ENCODE data around the gene GPR107.
A peak's percentile ranks its signal among the peaks of the same experiment; 100 is the strongest.

The GPR107 gene

DNA sequence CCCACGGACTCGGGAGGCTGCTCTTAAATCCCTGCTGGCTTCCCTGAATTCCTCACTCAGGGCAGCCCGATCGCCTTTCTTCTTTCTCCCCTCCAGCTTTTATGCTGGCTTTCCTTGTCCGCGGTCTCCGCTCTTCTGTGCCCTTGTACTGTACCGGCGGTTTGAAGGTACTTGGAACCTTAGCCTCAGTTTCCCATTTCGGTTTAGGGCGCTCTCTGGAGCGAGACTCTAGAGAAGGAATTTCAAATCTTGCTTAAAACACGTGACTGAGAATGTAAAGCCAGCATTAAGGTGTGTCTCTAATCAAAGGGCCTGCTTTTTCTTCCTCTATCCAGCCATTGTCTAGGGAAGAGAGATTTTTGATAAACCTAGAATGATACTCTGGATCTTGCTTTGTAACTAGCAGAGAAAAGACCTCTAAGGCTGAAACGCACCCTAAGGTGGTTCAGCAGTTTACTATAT lies 650 bp downstream of the GPR107 start:
- no peak for DNase-seq (ENCODE audit: low read depth)

DNA sequence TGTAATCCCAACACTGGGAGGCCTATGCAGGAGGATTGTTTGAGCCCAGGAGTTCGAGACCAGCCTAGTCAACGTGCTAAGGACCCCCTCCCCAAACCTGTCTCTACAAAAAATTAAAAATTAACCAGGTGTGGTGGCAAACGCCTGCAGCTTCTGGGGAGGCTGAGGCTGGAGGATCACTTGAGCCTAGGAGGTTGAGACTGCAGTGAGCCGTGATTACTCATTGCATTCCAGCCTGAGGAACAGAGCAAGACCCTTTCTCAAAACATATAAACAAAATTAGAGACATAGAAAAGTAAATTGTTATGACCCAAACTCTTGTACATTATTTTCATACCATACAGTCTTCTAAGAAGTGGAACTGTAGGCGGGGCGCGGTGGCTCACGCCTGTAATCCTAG lies 1.1 kb downstream of the GPR107 start:
- no peak for DNase-seq (ENCODE audit: low read depth)

DNA sequence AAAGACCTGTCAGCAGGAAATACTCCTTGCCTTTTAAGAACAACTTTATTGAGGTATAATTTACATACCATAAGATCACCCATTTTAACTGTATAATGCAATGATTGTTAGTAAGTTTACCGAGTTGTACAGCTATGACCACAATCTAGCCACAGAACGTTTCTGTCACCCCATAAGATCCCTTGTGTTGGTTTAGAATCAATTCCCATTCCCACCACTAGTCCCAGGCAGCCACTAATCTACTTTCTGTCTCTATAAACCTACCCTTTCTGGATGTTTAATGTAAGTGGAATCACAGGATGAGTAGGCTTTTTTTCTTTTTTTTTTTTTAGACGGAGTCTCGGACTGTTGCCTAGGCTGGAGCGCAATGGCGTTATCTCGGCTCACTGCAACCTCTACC lies 4.4 kb downstream of the GPR107 start:
- DNase-seq (ENCODE audit: low read depth) = no peak

DNA sequence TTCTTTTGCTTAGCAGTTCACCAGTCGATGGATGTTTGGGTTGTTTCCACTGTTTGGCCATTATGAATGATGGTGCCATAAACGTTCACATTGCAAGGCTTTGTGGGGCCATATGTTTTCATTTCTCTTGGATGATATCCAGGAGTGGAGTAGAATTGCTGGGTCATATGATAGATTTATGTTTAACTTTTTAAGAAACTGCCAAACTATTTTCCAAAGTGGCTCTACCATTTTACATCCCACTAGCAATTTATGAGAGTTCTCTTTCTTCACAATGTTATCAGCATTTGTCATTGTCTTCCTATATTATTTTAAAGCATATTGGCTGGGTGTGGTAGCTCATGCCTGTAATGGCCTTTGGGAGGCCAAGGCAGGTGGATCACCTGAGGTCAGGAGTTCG lies 5.2 kb downstream of the GPR107 start:
- no peak for DNase-seq (ENCODE audit: low read depth)

DNA sequence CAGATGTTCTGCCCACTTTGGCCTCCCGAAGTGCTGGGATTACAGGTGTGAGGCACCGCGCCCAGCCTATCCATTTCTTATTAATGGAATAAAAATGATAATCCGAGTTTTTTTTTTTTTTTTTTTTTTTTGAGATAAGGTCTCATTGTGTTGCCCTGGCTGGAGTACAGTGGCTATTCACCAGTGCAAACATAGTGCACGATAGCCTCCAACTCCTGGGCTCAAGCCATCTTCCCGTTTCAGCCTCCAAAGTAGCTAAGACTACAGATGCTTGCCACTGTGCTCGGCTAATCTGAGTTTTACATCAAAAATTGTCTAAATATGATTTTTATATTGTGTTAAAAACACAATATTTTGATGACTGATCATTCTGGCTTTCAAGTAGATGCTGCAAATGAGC lies 6.6 kb downstream of the GPR107 start:
- no peak for DNase-seq (ENCODE audit: low read depth)

DNA sequence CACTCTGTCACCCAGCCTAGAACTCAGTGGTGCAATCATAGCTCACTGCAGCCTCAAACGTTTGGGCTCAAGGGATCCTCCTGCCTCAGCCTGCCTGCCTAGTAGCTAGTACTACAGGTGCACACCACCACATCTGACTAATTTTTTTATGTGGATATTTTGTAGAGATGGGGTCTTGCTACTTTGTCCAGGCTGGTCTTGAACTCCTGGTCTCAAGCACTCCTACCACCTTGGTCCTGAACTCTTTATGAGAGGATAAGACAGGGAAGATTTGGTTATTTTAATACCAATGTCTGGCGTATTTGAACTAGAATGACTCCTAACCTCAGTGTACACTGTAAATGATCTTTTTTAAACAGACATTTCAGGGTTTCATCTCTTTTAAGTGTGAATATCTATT lies 9.0 kb downstream of the GPR107 start:
- no peak for DNase-seq (ENCODE audit: low read depth)

DNA sequence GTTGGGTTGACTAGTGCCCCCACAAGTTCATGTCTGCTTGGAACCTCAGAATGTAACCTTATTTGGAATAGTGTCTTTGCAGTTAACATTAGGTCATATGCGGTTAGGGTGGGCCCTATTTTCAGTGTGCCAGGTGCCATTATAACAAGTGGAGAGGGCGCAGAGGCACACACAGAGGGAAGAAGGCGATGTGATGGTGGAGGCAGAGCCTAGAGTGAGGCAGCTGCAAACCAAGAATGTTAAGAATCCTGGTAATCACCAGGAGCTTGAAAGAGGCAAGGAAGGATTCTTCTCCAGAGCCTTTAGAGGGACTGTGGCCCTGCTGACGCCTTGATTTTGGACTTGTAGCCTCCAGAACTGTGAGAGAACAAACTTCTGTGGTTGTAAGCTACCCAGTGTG lies 10.9 kb downstream of the GPR107 start:
- DNase-seq (ENCODE audit: low read depth) = no peak

DNA sequence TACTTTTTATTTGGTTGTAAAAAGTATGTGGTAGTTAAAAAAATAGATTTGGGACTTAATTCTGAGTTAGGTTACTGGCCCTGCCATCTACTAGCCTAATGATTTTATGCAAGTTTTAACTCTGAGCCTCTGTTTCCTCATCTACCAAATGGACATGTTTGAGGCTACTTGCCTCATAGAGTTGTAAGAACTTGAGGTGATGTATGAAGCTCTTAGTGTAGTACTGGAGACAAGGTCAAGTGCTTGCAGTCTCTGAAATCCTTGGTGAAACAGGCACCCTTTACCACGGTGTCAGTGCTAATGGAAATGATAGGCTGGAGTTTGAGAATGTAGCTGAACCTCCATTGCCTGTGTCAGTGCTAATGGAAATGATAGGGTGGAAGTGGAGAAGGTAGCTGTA lies 15.3 kb downstream of the GPR107 start:
- DNase-seq (ENCODE audit: low read depth) = no peak

DNA sequence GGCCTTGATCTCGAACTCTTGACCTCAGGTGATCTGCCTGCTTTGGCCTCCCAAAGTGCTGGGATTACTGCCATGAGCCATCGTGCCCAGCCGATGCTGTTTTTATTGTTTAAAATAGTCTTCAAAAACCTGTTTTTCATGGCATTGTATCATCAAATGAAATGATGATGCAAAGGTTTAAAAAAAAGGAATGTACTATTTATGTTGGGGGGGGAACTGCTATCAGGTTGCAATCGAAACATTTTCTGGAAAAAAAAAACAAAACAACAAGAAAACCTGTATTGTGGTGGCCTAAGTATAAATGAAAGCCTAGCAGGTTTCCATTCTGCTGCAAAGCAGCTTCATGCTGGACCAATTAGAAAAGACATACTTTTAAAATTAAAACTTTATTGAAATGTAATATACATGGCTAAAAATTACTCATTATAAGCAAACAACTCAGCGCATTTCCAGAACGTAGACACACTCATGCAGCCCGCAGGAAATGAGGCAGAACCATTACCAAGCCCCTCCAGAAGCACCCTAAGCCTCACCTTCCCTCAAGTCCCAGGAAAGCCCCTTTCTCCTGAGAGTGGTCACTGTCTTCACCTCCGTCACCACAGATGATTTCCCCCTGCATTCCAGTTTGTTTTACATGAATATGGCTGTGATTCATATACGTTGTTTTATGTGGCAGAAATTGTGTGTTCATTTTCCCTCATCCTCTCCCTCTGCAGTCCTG lies 19.0 kb downstream of the GPR107 start:
- peak; percentile 26 for DNase-seq (ENCODE audit: low read depth)

DNA sequence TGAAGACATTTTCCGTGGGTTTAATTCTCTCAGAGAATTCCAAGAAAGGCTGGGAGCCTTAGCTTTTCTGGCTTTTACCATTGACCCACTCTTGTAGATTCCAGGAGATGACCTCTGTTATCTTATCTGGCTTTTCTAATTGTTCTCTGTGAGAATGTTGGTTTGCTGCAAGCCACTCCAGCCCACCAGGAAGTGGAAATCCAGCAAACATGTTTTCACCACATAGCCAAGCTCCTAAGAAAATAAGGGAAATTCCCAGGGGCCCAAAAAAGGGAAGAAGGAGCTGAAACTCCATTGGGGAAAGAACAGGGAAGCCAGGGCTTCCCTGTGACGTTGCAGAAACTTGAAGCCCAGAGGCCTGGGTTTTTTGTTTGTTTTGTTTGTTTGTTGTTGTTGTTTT lies 19.7 kb downstream of the GPR107 start:
- DNase-seq (ENCODE audit: low read depth) = peak; percentile 18

DNA sequence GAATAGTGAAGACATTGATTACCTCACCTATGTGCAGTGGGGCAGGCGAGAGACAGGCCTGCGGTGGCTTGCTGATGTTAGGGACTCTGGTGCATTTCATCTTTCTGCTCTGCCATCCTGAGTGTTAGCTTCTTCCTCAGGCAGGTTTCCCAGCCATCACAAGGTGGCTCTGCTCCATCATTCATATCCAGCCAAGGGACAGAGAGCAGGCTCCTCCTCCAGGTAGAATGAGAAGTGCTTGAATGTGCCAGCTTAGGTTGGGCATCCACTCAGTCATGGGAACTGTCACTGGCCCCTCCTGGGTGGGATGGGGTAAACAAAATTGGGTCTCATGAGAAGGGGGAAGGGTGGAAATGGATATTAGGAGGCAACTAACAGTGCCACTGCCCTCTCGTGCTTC lies 24.8 kb downstream of the GPR107 start:
- DNase-seq (ENCODE audit: low read depth) = no peak

DNA sequence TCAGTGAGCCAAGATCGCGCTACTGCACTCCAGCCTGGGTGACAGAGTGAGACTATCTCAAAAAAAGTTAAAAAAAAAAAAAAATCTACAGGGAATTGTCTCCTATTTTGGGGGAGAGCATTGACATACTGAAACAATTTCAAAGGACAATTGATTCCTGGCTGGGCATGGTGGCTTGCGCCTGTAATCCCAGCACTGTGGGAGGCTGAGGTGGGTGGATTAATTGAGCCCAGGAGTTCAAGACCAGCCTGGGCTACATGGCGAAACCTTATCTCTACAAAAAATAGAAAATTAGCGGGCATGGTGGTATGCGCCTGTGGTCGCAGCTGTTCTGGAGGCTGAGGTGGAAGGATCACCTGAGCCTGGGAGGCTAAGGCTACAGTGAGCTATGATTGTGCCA lies 30.6 kb downstream of the GPR107 start:
- DNase-seq (ENCODE audit: low read depth) = no peak

DNA sequence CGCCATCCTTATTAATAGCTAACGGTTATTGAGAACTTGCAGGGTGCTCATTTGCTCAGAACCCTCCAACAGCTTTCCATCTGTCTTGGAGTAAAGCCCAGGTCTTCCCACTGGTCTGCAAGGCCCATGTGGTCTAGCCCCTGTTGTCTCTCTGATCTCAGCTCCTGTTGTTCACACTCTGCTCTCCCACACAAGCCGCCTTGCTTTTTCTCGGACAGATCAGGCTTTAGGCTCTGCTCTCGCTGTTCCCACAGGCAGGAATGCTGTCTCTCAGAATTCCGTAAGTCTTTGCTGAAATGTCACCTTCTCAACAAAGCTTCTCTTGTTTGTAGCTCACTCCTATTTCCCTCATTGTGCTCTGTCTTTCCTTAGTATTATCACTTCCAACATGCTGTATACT lies 34.3 kb downstream of the GPR107 start:
- no peak for DNase-seq (ENCODE audit: low read depth)

DNA sequence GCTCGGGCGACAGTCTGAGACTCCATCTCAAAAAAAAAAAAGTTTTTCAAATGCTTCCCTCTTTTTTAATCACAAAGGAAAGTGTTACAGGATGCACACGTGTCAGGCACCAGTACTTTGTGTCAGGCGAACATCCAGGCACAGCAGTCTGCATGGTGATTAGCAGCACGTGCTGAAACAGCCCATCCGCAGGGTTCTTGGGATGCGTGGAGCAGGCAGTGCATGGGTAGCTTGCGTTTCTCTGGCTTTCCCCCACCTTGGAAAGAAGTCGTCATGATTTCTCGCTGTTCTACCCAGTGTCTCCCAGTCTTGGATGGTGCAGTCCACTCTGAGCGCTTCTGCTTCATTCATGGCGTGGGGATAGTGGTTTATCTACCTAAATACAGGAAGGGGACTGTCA lies 35.4 kb downstream of the GPR107 start:
- no peak for DNase-seq (ENCODE audit: low read depth)

DNA sequence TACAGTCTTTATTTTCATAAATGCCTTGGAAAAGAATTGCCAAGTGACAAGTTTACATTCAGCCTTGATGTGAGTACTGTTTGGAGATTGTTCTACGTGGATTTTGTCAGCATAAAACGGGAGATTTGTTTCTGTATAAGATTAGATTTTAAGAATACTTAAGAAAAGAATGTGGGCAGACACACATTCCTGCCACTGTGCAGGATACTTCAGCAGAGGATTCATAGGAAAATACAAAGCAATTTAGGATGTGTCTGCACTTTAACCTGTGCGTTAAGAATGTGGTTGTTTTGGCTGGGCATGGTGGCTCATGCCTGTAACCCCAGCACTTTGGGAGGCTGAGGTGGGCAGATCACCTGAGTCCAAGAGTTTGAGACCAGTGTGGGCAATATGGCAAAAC lies 37.2 kb downstream of the GPR107 start:
- no peak for DNase-seq (ENCODE audit: low read depth)

DNA sequence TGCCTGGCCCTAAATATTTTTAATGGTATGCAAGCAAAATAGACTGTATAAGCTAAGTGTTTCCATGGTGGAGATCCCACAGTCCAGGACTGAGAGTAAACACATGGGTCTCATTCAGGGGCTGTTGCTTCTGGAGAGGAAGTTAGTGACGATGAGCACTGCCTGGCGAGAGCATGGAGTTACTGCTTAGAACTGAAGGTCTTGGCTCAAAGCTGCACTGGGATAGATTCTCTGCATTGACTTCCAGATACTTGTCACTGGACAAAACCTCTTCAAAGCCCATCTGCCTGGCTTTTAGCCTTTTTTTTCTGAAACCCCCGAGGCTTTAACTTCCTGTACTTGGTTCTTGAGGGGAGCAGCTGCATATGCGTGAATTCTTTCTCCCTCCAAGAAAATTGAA lies 39.2 kb downstream of the GPR107 start:
- no peak for DNase-seq (ENCODE audit: low read depth)

DNA sequence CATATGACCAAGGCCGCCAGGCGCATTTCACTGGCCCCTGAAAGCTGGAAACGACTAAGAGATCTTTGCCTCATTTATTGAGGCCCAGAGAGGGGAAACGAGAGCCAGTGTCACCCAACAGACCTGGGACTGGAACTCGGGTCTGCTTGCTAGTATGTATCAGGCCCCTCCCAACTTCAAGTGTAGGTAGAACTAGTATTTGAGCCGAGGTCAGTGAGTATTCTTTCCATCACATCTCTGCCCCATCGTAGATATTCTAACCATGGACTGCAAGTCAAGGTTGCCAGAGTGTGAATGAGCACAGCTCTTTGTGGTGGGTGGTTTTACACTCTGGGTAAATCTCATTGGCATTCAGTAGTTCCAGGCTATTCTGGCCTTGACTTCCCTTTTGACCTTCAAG lies 42.2 kb downstream of the GPR107 start:
- DNase-seq (ENCODE audit: low read depth) = no peak

DNA sequence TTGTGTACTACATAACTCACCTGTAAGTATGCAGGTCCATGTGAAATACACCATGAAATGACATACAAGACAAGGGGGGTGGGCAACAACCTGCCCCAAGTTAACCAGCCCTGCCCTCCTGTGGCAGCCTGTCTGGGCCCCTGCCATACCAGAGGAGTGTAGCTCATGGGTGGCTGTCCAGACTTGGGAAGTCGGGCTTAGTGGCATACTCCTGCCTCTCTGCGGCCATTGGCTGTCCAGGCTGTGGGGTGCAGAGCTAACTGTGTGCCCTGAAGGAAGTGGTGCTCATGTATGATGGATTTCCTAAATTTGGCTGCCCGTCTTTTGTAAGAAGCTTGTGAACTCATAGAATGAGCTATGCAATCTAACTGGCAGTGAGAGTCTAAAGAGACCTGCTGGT lies 47.0 kb downstream of the GPR107 start:
- DNase-seq (ENCODE audit: low read depth) = no peak

DNA sequence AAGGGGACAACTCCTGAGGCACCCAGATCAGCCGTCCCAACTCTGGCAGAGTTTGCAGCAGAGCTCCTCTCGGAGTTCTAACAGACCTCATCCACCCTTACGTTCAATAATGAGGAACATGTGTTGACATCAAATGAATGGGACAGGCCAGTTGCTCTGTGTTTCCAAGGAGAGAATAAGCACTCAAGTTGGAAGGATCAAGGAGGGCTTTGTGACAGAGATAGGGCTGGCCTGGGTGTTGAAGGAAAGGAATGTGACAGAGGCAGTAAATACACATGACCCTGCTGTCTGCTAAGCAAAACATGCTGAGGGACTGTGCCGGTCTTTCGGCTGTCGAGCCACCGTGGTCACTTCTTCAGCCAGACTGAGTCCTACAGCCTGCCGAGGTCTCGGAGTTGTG lies 48.2 kb downstream of the GPR107 start:
- DNase-seq (ENCODE audit: low read depth) = no peak

DNA sequence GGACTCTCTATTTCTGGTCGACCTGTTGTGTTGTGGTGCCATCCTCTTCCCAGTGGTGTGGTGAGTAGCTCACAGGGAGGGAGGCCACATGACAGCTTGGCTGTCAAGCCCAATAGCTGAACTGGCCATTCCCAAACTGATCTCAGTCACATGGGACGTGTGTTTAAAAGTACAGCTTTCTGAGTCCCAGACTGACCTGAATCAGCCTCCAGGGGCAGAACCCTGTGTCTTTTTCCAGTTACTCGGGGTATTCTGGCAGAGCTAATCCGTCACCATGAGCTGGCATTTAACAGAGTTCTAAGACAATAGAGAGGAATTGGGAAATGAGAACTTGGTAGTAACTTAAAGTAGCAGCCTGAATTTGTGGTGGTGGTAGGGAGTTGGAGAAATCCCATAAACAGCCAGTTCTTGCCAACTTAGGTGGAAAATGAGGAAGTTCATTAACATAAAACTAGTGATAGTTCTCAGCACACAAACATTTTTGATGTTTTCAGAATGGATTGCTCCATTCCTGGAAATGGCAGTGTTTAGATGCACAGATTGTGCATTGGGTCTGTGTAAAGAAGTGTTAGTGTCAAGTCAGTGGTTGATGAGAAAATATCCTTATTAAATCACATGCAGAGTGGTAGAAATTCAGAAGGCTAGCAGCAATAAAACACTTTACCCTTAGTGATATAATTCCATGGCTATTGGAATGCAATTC lies 50.9 kb downstream of the GPR107 start:
- no peak for DNase-seq (ENCODE audit: low read depth)

DNA sequence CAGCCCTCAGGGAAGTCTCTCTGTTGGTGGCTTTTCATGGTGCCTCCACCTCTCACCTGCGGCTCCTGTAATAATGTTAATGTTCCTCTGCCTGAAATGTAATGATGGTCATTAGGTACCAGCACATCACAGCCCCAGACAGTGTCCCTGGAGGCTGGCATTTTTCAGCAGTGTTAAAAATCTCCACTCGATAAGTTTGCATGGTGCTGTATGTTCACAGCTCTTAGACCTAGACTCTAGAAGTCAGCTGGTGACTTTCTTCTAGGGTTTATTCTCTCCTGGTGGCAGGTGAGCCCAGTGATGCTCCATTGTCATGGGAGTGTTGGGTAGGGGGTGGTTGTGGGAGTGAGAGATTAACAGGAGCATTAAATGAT lies 53.1 kb downstream of the GPR107 start:
- DNase-seq (ENCODE audit: low read depth) = no peak

DNA sequence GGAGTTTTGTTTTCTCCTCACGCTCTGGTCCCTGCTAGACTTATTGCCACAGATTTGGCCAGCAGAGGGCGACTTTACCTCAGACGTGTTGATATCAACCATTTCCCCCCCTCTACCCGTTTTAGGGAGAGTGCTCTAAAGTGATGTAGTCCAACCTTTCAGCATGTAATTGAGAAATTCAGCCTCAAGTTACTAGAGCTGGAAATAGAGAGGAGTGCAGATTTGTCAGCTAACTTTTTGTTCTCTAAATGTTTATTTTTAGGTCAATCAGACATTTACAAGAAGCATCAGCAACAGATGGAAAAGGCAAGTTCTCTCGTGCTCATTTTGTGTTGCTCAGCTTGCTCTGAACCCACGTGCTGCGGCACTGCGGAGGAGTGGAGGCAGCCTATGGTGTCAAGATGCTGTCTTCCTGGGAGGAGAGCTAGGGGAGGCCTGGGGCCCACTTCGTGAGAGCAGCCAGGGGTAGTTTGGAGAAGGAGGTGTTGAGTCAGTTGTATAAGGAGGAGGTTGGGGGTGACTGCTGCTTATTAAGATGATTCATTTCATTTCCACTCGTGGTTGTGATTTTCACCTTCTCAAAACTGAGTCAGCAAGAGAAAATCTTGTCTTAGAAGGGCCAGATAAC lies 53.6 kb downstream of the GPR107 start:
- DNase-seq (ENCODE audit: low read depth) = peak; percentile 63

DNA sequence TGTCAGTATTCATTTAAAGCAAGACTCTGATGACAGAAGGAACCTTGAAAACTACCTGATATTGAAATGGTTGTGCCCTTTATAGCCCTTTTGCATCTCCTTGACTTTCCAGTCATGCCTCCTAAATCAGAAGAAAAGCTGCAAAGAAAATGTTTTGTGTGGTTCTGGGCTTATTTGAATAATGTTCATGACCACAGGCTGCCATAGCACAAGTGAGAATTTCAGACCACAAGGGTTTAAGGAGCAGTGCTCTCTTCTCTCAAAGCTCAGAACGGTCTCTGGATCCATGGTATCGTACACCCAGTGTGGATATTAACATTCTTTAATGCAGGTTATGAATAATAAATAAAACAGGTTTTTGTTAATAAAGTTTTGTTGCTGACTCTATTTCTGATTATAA lies 54.2 kb downstream of the GPR107 start:
- DNase-seq (ENCODE audit: low read depth) = no peak

DNA sequence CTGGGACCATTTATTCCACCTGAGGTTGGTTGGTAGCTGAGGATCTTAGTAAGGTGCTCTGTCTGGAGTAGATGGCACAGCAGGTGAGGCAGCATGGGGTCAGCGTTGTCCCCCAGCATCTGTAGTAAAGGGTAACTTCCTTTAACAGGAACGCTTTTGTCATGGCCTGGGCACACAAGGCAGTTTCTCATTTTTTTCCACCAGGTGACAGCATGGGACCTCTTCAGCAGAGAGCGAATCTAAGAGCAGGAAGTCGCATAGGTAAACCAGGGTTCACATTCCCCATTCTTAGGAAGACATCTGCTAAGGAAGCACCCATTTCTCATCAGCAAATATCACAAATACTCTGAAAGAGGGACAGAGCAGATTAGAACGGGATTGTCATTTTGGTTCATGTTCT lies 56.5 kb downstream of the GPR107 start:
- DNase-seq (ENCODE audit: low read depth) = no peak
